Left forelimb (tissue), 1 donor: Measurements from ENCODE around the gene ATCAY.
"Not testable (repeated sequence)": the region's sequence is repeated elsewhere in the genome, so short reads cannot be mapped to it uniquely, and the experiment has no call there.

Experiments used
- DNase-seq: peaks from one replicate; pipeline ENCODE4 v3.0.0-alpha.2; 2018; ENCODE audit warnings: low spot score

Gene ATCAY

GRCh38 chr19:3902317-3902973 is 22.0 kb downstream of the ATCAY start:
- DNase-seq: no peak

GRCh38 chr19:3904233-3904632 is 23.7 kb downstream of the ATCAY start:
- DNase-seq: no peak

- DNase-seq: no peak
Measured at GRCh38 chr19:3907626-3908265, 27.3 kb downstream of the ATCAY start.

DNA sequence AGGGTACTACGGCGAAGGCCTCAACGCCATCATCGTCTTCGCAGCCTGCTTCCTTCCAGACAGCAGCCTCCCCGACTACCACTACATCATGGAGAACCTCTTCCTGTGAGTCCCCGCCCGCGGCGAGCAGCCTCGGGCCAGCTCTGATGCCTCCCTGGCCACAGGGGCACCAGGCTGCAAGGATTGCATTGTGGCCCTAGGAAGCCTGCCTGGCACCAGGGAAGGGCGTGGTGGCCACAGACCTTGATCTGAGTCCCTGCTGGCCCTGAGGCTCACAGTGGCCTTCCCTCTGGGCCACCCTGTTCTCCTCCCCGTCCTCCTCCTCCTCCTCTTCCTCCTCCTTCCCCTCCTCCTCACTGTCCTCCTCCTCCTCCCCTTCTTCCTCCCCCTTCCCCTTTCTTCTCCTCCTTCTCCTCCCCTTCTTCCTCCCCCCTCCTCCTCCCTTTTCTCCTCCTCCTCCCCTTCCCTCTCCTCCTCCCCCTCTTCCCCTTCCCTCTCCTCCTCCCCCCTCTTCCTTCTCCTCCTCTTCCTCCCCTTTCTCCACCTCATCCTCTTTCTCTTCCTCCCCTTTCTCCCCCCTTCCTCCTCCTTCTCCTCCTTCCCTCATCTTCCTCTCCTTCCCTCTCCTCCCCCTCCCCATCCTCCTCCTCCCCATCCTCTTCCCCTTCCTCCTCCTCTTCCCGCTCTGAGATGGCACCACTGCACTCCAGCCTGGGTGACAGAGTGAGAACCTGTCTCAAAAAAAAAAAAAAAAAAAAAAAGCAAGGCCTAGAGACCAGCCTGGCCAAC is 28.0 kb downstream of the ATCAY start:
- DNase-seq: no peak

GRCh38 chr19:3910105-3910504 is 29.6 kb downstream of the ATCAY start:
- no peak for DNase-seq

GRCh38 chr19:3914199-3914598 is 33.7 kb downstream of the ATCAY start:
- no peak for DNase-seq

DNA sequence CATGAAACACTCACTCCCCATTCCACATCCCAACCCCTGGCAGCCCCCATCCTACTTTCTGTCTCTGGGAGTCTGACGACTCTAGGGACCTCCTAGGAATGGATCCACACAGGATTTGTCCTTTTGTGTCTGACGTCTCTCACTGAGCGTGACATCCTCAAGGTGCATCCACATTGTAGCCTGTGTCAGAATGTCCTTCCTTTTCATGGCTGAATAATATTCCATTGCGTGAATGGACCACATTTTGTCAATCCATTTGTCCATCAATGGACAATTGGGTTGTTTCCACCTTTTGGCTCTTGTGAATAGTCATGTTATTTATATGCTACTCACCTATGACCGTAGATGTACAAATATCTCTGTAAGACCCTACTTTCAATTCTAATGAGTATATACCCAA is 35.5 kb downstream of the ATCAY start:
- no peak for DNase-seq

DNA sequence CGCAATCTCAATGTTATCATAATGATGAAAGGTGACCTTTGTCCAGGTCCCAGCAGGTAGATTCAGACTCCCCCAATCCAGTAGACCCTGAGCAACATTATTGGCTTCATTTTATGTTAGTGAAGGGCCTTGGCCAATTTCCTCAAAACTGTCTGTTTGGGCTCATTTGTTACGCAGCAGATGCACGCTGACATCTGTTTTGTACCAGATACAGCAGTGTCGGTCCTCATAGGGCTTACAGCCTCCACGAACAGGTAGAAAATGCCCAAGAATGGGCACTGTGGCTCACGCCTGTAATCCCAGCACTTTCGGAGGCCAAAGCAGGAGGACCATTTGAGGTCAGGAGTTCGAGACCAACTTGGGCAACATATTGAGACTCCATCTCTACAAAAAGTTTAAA is 39.3 kb downstream of the ATCAY start:
- DNase-seq: no peak

DNA sequence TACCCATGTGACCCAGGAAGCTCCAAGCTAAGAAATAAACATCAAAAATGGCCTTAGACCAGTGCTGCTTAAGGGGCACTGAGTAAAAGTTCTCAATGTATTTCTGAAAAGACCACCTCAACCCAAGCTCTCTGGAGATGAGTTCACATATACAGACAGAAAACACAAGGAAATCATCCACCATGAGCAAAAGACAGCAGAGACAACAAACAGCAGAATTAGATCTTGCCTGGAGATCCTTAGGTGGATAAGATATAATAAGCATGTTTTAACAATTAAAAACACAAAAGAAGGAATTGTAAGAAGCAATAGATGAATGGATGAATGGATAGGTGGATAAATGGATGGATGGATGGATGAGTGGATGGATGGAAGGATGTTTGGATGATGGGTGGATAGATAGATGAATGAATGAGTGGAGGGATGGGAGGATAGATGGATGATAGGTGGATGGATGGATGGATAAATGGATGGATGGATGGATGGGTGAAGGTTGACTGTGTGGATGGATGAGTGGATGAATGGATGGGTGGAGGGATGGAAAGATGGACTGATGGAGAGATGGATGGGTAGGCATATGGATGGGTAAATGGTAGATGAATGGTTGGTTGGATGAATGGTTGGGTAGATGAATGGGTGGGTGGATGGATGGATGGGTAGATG is 42.7 kb downstream of the ATCAY start:
- DNase-seq: no peak

DNA sequence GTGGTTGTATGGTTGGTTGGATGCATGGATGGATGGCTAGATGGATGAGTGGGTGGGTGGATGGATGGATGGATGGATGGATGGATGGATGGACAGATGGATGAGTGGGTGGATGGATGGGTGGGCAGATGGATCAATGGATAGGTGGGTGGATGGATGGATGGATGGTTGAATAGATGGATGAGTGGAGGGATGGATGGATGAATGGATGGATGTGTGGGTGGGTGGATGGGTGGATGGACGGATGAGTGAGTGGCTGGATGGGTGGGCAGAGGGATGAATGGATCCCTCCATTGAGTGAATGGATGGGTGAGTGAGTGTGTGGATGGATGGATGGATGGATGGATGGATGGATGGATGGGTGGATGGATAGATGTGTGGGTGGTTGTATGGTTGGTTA is 43.4 kb downstream of the ATCAY start:
- no peak for DNase-seq

DNA sequence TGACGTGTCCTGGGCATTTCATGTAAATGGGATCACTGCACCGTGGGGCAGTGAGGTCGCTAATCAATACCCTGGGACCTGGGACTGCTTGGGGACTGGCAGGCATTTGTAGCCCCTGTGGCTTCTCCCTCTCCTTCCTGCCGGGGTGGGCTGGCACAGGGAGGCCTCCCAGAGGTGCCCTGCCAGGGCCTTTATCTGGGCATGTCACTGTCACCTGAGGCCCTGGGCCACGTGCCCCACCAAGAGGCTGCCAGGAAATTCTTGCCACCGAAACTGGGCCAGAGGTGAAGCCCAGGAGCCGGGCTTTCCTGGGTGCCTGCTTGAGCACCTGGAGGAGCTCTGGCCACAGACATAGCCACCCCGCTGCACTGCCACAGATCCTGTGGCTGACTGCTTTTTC is 50.6 kb downstream of the ATCAY start:
- no peak for DNase-seq

DNA sequence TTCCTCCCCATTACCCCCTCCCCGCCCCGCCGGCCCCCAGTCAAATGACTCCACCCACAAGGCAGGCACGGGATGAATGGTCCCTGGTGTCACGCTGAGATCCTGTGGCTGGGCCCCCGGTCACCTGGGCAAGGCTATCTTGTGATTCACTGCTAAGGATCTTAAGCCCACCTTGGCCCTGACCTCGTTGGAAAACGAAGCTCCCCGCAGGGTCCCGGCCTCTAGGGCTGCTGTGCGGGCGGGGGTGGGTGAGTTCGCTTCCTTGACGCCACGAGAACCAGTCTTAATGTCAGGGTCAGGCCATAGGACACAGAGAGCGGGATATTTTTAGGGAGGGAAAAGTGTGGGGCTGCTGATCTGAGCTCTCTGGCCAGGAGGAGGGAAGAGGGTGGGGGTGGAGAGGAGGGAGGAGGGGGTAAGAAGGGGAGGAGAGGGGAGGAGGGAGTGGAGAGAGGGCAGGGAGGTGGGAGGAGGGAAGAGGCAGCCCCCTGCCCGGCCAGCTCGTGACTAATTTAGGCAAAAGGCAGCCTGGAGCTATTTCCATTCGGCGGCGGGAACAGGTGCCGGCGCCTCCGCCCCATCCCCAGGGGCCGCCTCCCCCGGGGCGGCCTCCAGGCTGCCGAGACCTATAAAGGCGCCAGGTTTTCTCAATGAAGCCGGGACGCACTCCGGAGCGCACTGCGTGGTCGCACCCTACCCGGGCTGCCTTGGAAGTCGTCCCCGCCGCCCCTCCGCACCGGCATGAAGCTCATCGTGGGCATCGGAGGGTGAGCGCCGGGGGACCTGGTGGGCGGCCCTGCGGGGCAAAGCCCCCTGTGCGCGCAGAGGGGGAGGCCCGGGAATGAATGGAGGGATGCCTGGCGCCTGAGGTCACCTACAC is 52.7 kb downstream of the ATCAY start, which contains the start of gene NMRK2:
NMRK2 (plus strand) TSS at position 139 of the 880 bp plus-strand sequence; CDS start at position 742, 603 bp downstream.
- no peak for DNase-seq

GRCh38 chr19:3936506-3937442 is 56.3 kb downstream of the ATCAY start:
- no peak for DNase-seq

- DNase-seq: not testable (repeated sequence)
Measured at GRCh38 chr19:3938300-3938950, 57.9 kb downstream of the ATCAY start.

- no peak for DNase-seq
Measured at GRCh38 chr19:3942790-3943409, 62.4 kb downstream of the ATCAY start.

DNA sequence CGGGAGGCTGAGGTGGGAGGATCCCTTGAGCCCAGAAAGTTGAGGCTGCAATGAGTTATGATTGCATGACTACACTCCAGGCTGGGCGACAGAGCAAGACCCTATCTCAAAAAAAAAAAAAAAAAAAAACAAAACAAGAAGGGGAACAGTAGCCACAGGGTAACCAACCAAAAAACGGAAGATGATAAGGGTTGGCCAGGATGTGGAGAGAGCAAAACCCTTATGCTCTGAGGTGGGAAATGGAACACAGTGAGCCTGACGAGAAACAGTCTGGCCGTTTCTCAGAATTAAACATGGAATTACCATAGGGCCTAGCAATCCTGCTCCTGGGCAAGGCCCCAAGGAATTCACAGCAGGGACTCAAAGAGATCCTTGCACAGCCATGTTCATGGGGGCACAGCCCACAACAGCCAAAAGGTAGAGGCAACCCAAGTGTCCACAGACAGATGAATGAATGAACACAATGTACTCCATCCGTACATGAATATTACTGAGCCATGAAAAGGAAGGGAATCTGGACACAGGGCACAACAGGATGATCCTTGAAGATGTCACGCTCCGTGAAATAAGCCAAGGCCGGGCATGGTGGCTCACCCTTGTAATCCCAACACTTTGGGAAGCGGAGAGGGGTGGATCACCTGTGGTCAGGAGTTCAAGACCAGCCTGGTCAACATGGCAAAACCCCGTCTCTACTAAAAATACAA is 63.7 kb downstream of the ATCAY start:
- no peak for DNase-seq

GRCh38 chr19:3945838-3946237 is 65.4 kb downstream of the ATCAY start:
- DNase-seq: no peak

DNA sequence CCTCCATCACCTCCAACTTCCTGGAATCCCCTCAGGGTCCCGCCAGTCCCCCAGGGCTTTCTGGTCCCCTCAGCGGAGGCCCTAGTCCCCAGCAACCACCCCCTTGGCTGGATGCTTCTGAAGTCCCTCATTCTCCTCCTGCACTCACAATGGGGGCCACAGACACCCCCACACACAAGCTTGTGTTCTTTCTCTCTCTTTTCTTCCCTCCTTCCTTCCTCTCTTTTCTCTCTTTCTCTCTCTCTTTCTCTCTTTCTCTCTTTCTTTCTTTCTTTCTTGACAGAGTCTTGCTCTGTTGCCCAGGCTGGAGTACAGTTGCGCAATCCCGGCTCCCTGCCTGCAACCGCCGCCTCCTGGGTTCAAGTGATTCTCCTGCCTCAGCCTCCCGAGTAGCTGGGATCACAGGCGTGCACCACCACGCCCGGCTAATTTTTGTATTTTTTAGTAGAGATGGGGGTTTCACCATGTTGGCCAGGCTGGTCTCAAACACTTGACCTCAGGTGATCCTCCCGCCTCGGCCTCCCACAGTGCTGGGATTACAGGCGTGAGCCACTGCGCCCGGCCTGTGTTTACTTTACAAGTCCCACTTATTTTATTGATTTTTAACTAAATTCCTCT is 66.9 kb downstream of the ATCAY start:
- not testable (repeated sequence) for DNase-seq
